ENCODE measurements around the gene CHGA.

CHGA gene

GRCh38 chr14:92888896-92889295 is 34.1 kb upstream of the CHGA start:
- Histone ChIP-seq H3K36me3 (ENCODE audit: control insufficient read depth in 2 of 2, insufficient read depth in 2 of 2, low read length in 2 of 2) (no peaks in the 10 kb centered on the region), H3K9me3 (ENCODE audit: control insufficient read depth in 2 of 2, low read length in 2 of 2) (peaks cover under 1 to 8% of the 10 kb centered on the region in 2 donors), H3K4me1 (ENCODE audit: control insufficient read depth, insufficient read depth, low read length) (no peaks in the 10 kb centered on the region), H3K27me3 (ENCODE audit: control insufficient read depth in 1 of 2, insufficient read depth in 2 of 2, low read length in 2 of 2) (peaks cover 3 to 12% of the 10 kb centered on the region in 2 donors), H3K9ac (ENCODE audit: low read length in 2 of 2) (no peak overlapping the region), H3K4me3 (ENCODE audit: low read length in 2 of 2) (no peak overlapping the region), H3K27ac (ENCODE audit: low read length) (no peak overlapping the region)

- Histone ChIP-seq H3K27me3 (ENCODE audit: control insufficient read depth in 1 of 2, insufficient read depth in 2 of 2, low read length in 2 of 2) (peaks cover 0 to 4% of the 10 kb centered on the region in 2 donors), H3K9ac (ENCODE audit: low read length in 2 of 2) (no peak overlapping the region), H3K4me1 (ENCODE audit: control insufficient read depth, insufficient read depth, low read length) (no peaks in the 10 kb centered on the region), H3K9me3 (ENCODE audit: control insufficient read depth in 2 of 2, low read length in 2 of 2) (peaks cover 8 to 9% of the 10 kb centered on the region in 2 donors), H3K27ac (ENCODE audit: low read length) (no peak overlapping the region), H3K36me3 (ENCODE audit: control insufficient read depth in 2 of 2, insufficient read depth in 2 of 2, low read length in 2 of 2) (no peaks in the 10 kb centered on the region), H3K4me3 (ENCODE audit: low read length in 2 of 2) (no peak overlapping the region)
Observed at GRCh38 chr14:92890830-92891588, 31.9 kb upstream of the CHGA start.

GRCh38 chr14:92892589-92892988 is 30.4 kb upstream of the CHGA start:
- H3K9me3 ChIP-seq (ENCODE audit: control insufficient read depth in 2 of 2, low read length in 2 of 2): peaks cover 8 to 9% of the 10 kb centered on the region in 2 donors

GRCh38 chr14:92895352-92895878 is 27.5 kb upstream of the CHGA start:
- no peaks in the 10 kb centered on the region for H3K4me1 ChIP-seq (ENCODE audit: control insufficient read depth, insufficient read depth, low read length)
- H3K27me3 ChIP-seq (ENCODE audit: control insufficient read depth in 1 of 2, insufficient read depth in 2 of 2, low read length in 2 of 2): peaks cover 4 to 10% of the 10 kb centered on the region in 2 donors
- no peaks in the 10 kb centered on the region for H3K36me3 ChIP-seq (ENCODE audit: control insufficient read depth in 2 of 2, insufficient read depth in 2 of 2, low read length in 2 of 2)
- H3K27ac ChIP-seq (ENCODE audit: low read length): no peak overlapping the region
- peaks cover 0 to 9% of the 10 kb centered on the region in 2 donors for H3K9me3 ChIP-seq (ENCODE audit: control insufficient read depth in 2 of 2, low read length in 2 of 2)
- H3K9ac ChIP-seq (ENCODE audit: low read length in 2 of 2): no peak overlapping the region
- no peak overlapping the region for H3K4me3 ChIP-seq (ENCODE audit: low read length in 2 of 2)

More at GRCh38 chr14:92892589-92892988, 30.4 kb upstream of the CHGA start:
- Histone ChIP-seq H3K27ac (ENCODE audit: low read length) (no peak overlapping the region), H3K9ac (ENCODE audit: low read length in 2 of 2) (no peak overlapping the region), H3K4me1 (ENCODE audit: control insufficient read depth, insufficient read depth, low read length) (no peaks in the 10 kb centered on the region), H3K4me3 (ENCODE audit: low read length in 2 of 2) (no peak overlapping the region), H3K36me3 (ENCODE audit: control insufficient read depth in 2 of 2, insufficient read depth in 2 of 2, low read length in 2 of 2) (no peaks in the 10 kb centered on the region), H3K27me3 (ENCODE audit: control insufficient read depth in 1 of 2, insufficient read depth in 2 of 2, low read length in 2 of 2) (peaks cover 0 to 3% of the 10 kb centered on the region in 2 donors)

GRCh38 chr14:92897922-92898565 is 24.9 kb upstream of the CHGA start:
- peaks cover 0 to 9% of the 10 kb centered on the region in 2 donors for H3K9me3 ChIP-seq (ENCODE audit: control insufficient read depth in 2 of 2, low read length in 2 of 2)
- H3K27ac ChIP-seq (ENCODE audit: low read length): no peak overlapping the region
- H3K4me1 ChIP-seq (ENCODE audit: control insufficient read depth, insufficient read depth, low read length): no peaks in the 10 kb centered on the region
- no peaks in the 10 kb centered on the region for H3K36me3 ChIP-seq (ENCODE audit: control insufficient read depth in 2 of 2, insufficient read depth in 2 of 2, low read length in 2 of 2)
- no peak overlapping the region for H3K9ac ChIP-seq (ENCODE audit: low read length in 2 of 2)
- H3K4me3 ChIP-seq (ENCODE audit: low read length in 2 of 2): no peak overlapping the region
- H3K27me3 ChIP-seq (ENCODE audit: control insufficient read depth in 1 of 2, insufficient read depth in 2 of 2, low read length in 2 of 2): peaks cover 10 to 11% of the 10 kb centered on the region in 2 donors

GRCh38 chr14:92898566-92899131 is 24.3 kb upstream of the CHGA start:
- Histone ChIP-seq H3K4me1 (ENCODE audit: control insufficient read depth, insufficient read depth, low read length) (no peaks in the 10 kb centered on the region), H3K4me3 (ENCODE audit: low read length in 2 of 2) (no peak overlapping the region), H3K27ac (ENCODE audit: low read length) (no peak overlapping the region), H3K36me3 (ENCODE audit: control insufficient read depth in 2 of 2, insufficient read depth in 2 of 2, low read length in 2 of 2) (no peaks in the 10 kb centered on the region), H3K9me3 (ENCODE audit: control insufficient read depth in 2 of 2, low read length in 2 of 2) (peaks cover 0 to 9% of the 10 kb centered on the region in 2 donors), H3K27me3 (ENCODE audit: control insufficient read depth in 1 of 2, insufficient read depth in 2 of 2, low read length in 2 of 2) (peaks cover 15 to 17% of the 10 kb centered on the region in 2 donors), H3K9ac (ENCODE audit: low read length in 2 of 2) (no peak overlapping the region)

GRCh38 chr14:92900660-92901059 is 22.3 kb upstream of the CHGA start:
- Histone ChIP-seq H3K4me1 (ENCODE audit: control insufficient read depth, insufficient read depth, low read length) (no peaks in the 10 kb centered on the region), H3K36me3 (ENCODE audit: control insufficient read depth in 2 of 2, insufficient read depth in 2 of 2, low read length in 2 of 2) (no peaks in the 10 kb centered on the region), H3K9me3 (ENCODE audit: control insufficient read depth in 2 of 2, low read length in 2 of 2) (no peaks in the 10 kb centered on the region), H3K27me3 (ENCODE audit: control insufficient read depth in 1 of 2, insufficient read depth in 2 of 2, low read length in 2 of 2) (peaks cover 17 to 18% of the 10 kb centered on the region in 2 donors), H3K9ac (ENCODE audit: low read length in 2 of 2) (no peak overlapping the region), H3K27ac (ENCODE audit: low read length) (no peak overlapping the region), H3K4me3 (ENCODE audit: low read length in 2 of 2) (no peak overlapping the region)

- H3K9me3 ChIP-seq (ENCODE audit: control insufficient read depth in 2 of 2, low read length in 2 of 2): no peaks in the 10 kb centered on the region
- no peaks in the 10 kb centered on the region for H3K4me1 ChIP-seq (ENCODE audit: control insufficient read depth, insufficient read depth, low read length)
- no peaks in the 10 kb centered on the region for H3K36me3 ChIP-seq (ENCODE audit: control insufficient read depth in 2 of 2, insufficient read depth in 2 of 2, low read length in 2 of 2)
- peaks cover 15 to 18% of the 10 kb centered on the region in 2 donors for H3K27me3 ChIP-seq (ENCODE audit: control insufficient read depth in 1 of 2, insufficient read depth in 2 of 2, low read length in 2 of 2)
- no peak overlapping the region for H3K9ac ChIP-seq (ENCODE audit: low read length in 2 of 2)
- no peak overlapping the region for H3K27ac ChIP-seq (ENCODE audit: low read length)
- no peak overlapping the region for H3K4me3 ChIP-seq (ENCODE audit: low read length in 2 of 2)
Observed at GRCh38 chr14:92902191-92902590, 20.8 kb upstream of the CHGA start.

- H3K9me3 ChIP-seq (ENCODE audit: control insufficient read depth in 2 of 2, low read length in 2 of 2): no peaks in the 10 kb centered on the region
- H3K4me1 ChIP-seq (ENCODE audit: control insufficient read depth, insufficient read depth, low read length): no peaks in the 10 kb centered on the region
- no peak overlapping the region for H3K9ac ChIP-seq (ENCODE audit: low read length in 2 of 2)
- no peak overlapping the region for H3K4me3 ChIP-seq (ENCODE audit: low read length in 2 of 2)
- no peak overlapping the region for H3K27ac ChIP-seq (ENCODE audit: low read length)
- no peaks in the 10 kb centered on the region for H3K36me3 ChIP-seq (ENCODE audit: control insufficient read depth in 2 of 2, insufficient read depth in 2 of 2, low read length in 2 of 2)
- H3K27me3 ChIP-seq (ENCODE audit: control insufficient read depth in 1 of 2, insufficient read depth in 2 of 2, low read length in 2 of 2): peaks cover 14 to 18% of the 10 kb centered on the region in 2 donors
Observed at GRCh38 chr14:92902726-92903125, 20.2 kb upstream of the CHGA start.

GRCh38 chr14:92903359-92903758 is 19.6 kb upstream of the CHGA start:
- Histone ChIP-seq H3K9me3 (ENCODE audit: control insufficient read depth in 2 of 2, low read length in 2 of 2) (no peaks in the 10 kb centered on the region), H3K27me3 (ENCODE audit: control insufficient read depth in 1 of 2, insufficient read depth in 2 of 2, low read length in 2 of 2) (peaks cover 14 to 18% of the 10 kb centered on the region in 2 donors), H3K4me1 (ENCODE audit: control insufficient read depth, insufficient read depth, low read length) (no peaks in the 10 kb centered on the region), H3K4me3 (ENCODE audit: low read length in 2 of 2) (no peak overlapping the region), H3K9ac (ENCODE audit: low read length in 2 of 2) (no peak overlapping the region), H3K27ac (ENCODE audit: low read length) (no peak overlapping the region), H3K36me3 (ENCODE audit: control insufficient read depth in 2 of 2, insufficient read depth in 2 of 2, low read length in 2 of 2) (no peaks in the 10 kb centered on the region)
